NCI-H2227 (cell line): Measurements from ENCODE around the gene APOM.

Source experiments
- DNase-seq: peaks from one replicate; lab custom pipeline; 2025; ENCODE audit not compliant: unreplicated experiment; lab: John Stamatoyannopoulos, UW

APOM gene

GRCh38 chr6:31657406-31658157 is 1.9 kb downstream of the APOM start:
- DNase-seq: no peak

- DNase-seq: no peak
Measured at GRCh38 chr6:31658158-31658688, 2.5 kb downstream of the APOM start.

GRCh38 chr6:31658983-31659648 is 3.4 kb downstream of the APOM start:
- no peak for DNase-seq

DNA sequence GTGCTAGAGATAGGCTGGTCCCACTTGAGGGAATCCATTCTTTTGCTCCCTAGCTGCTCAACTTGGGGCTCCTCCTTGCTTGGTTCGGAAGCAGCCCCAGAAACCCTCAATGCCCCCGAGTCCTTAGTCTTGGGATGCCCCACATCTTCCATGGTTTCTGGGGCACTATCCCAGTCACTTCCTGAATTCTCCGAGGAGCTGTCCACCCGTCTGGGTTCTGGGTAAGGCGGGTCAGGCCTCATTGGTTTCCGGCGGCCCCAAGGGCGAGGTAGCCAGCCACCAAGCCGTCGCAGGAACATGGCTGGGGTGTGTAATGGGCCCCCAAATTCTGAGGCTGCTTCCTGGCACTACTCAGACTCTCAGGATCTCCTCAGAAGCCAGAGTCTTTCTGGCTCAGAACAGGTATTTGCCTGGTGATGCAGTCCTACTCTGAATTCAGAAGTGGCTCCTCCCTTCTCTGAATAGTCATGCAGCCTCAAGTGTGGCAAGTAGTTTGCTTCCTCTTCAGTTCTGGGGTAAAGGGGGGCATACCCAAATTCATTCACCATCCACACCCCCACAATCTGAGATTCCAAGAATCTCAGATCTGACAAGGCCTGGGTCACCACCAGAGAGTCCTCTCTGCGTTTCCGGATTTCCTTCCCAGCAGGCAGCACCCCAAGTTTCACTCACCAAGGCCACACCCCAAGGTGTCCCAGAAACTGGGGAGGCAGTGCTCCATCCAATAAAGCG is 4.1 kb downstream of the APOM start:
- no peak for DNase-seq

GRCh38 chr6:31660381-31661261 is 4.9 kb downstream of the APOM start, which contains the start of gene C6orf47:
Gene C6orf47, minus strand, starts transcription at chr6:31660778. Its CDS starts 831 bp downstream, at chr6:31659947.
- DNase-seq: peak; percentile 91

GRCh38 chr6:31661262-31662123 is 5.8 kb downstream of the APOM start:
- DNase-seq: no peak

GRCh38 chr6:31662124-31662723 is 6.5 kb downstream of the APOM start:
- DNase-seq: no peak

- DNase-seq: no peak
Measured at GRCh38 chr6:31663126-31663960, 7.6 kb downstream of the APOM start.

- DNase-seq: no peak
Measured at GRCh38 chr6:31663961-31664789, 8.5 kb downstream of the APOM start.

GRCh38 chr6:31664790-31665500 is 9.3 kb downstream of the APOM start, which contains the start of gene GPANK1:
Gene GPANK1, minus strand, starts transcription at chr6:31664997. Its CDS starts 519 bp downstream, at chr6:31664478.
- DNase-seq: peak; percentile 95

GRCh38 chr6:31665501-31666336 is 10.0 kb downstream of the APOM start, which contains the start of gene CSNK2B:
Gene CSNK2B, plus strand, starts transcription at chr6:31666080. Its CDS starts 752 bp downstream, at chr6:31666832.
- DNase-seq: peak; percentile 99

DNA sequence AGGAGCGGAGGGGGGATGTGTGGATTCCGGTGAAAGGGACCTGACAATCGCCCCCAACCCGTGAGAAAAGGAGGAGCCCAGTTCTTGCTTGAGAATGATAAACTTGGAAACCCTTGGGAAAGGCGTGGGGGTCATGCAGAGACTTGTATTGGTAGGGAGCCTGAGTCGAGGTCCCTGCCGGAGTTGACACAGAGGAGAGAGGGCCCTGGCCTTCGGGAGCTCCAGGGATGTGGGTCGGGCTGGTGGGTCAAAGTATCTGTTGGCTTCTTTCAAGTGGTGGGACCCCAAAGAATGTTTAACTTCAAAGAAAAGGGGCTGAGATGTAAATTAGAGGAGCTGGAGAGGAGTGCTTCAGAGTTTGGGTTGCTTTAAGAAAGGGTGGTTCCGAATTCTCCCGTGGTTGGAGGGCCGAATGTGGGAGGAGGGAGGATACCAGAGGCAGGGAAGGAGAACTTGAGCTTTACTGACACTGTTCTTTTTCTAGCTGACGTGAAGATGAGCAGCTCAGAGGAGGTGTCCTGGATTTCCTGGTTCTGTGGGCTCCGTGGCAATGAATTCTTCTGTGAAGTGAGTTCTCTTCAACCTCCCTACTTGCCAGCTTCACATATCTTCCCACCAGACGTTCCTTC is 10.8 kb downstream of the APOM start:
- no peak for DNase-seq

- DNase-seq: no peak
Measured at GRCh38 chr6:31669676-31670075, 14.0 kb downstream of the APOM start, which contains the start of gene LY6G5B. Gene LY6G5B, plus strand, starts transcription at chr6:31669976. Its CDS starts 975 bp downstream, at chr6:31670951.

DNA sequence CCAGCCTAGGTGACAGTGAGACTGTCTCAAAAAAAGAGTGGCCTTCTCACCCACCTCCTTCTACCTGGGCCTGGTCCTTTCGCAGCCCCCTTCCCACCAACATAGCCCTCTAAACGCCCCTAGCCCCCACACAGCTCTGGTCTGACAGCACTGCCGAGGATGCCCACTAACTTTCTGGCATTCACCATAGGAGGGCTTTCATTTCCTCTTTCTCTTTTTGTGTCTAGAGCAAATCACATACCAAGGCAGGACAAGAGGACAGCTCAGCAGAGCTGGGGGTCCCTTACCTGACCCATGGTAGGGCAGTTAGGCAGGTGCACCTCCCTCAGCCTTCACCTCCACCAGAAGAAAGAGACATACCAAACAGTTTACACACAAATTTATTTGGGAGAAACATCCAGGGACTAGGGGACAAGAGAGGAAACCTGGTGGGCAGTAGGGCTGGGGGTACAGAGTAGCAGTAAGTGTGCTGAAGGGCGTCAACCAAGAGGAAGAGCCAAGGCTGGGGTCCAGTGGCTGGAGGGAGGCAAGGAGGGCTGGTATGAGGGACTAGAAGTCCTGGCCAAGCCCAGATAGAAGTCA is 20.7 kb downstream of the APOM start:
- no peak for DNase-seq

- no peak for DNase-seq
Measured at GRCh38 chr6:31676904-31677303, 21.2 kb downstream of the APOM start.
